Stomach smooth muscle (tissue), 2 donors: ENCODE measurements around the gene SOX18.

ENCODE experiments used
- H3K27ac ChIP-seq: one replicate; pipeline ENCODE4 v1.7.0; 2013; ENCODE audit warnings: mild to moderate bottlenecking, low read length, inconsistent platforms
- H3K27me3 ChIP-seq, 2 donors: one replicate each; pipeline ENCODE4 v1.7.0; 2013; ENCODE audit warnings: low read length in 2 of 2; ENCODE audit not compliant: insufficient read depth in 2 of 2, control insufficient read depth in 1 of 2
- H3K36me3 ChIP-seq, 2 donors: one replicate each; pipeline ENCODE4 v1.7.0; 2013; ENCODE audit warnings: low read length in 2 of 2; ENCODE audit not compliant: control insufficient read depth in 2 of 2, insufficient read depth in 2 of 2
- H3K4me1 ChIP-seq: one replicate; pipeline ENCODE4 v1.7.0; 2013; ENCODE audit warnings: low read length; ENCODE audit not compliant: control insufficient read depth, insufficient read depth
- H3K4me3 ChIP-seq, 2 donors: one replicate each; pipeline ENCODE4 v1.7.0; 2013; ENCODE audit warnings: low read length in 2 of 2
- H3K9ac ChIP-seq, 2 donors: one replicate each; pipeline ENCODE4 v1.7.0; 2013; ENCODE audit warnings: low read length in 2 of 2, mild to moderate bottlenecking in 1 of 2
- H3K9me3 ChIP-seq, 2 donors: one replicate each; pipeline ENCODE4 v1.7.0; 2013; ENCODE audit warnings: low read length in 2 of 2; ENCODE audit not compliant: control insufficient read depth in 2 of 2
- donor health status: healthy.
- donor health status: Pancreatic carcinoma.

Gene SOX18

GRCh38 chr20:64041040-64041780 lies 8.2 kb downstream of the SOX18 start:
- peaks cover 49 to 79% of the 10 kb centered on the region in 2 donors for H3K27me3 ChIP-seq
- H3K4me3 ChIP-seq, result no peak overlapping the region
- H3K9me3 ChIP-seq, result no peaks in the 10 kb centered on the region
- H3K36me3 ChIP-seq, result no peaks in the 10 kb centered on the region
- peaks cover 35% of the 10 kb centered on the region for H3K4me1 ChIP-seq
- no peak overlapping the region for H3K27ac ChIP-seq
- no peak overlapping the region for H3K9ac ChIP-seq

- Histone ChIP-seq H3K9ac (no peak overlapping the region), H3K27ac (no peak overlapping the region), H3K27me3 (peaks cover 42 to 71% of the 10 kb centered on the region in 2 donors), H3K9me3 (no peaks in the 10 kb centered on the region), H3K4me3 (no peak overlapping the region), H3K4me1 (peaks cover 35% of the 10 kb centered on the region), H3K36me3 (no peaks in the 10 kb centered on the region)
These were observed 9.0 kb downstream of the SOX18 start for GRCh38 chr20:64040231-64041039.

GRCh38 chr20:64039293-64040160 lies 9.9 kb downstream of the SOX18 start:
- Histone ChIP-seq H3K27ac (peak overlapping the region; percentile 6), H3K4me1 (peaks cover 35% of the 10 kb centered on the region), H3K4me3 (peak overlapping the region; percentile 25 to 65), H3K9ac (no peak overlapping the region), H3K9me3 (no peaks in the 10 kb centered on the region), H3K36me3 (peaks cover 0 to 2% of the 10 kb centered on the region in 2 donors), H3K27me3 (peaks cover 37 to 62% of the 10 kb centered on the region in 2 donors)

DNA sequence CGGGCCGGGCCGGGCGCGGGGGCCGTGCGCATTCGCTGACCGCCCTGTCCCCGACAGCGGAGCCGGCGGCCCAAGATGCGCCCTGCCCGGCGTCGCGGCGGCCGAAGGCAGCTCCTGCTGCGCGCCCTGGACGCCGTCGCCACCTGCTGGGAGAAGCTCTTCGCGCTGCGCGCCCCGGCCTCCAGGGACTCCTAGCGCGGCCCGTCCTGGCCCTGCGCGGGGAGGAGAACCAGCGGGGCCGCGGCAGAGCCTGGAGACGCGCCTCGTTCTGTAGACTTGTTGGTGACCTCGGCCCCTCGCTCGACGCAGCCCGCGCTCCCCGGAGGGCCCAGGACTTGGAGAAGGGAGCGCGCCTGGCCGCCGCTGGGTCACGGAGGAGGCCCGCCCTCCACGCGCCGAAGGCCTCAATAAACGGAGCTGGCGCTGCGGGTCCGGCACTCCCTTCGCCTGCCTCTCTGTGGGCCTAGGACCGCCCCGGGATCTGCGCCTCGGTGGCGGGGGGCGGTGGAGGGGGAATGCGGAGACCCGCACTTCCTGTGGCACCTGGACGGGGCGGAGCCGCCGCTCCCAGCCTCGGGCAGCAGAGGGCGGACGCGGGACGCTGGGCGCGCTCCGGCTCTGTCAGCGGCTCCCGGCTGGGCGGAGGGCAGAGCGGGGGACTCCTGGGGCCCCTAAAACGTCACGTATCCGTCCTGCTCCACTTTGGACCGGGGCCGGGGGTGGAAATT lies 10.7 kb downstream of the SOX18 start:
- peaks cover 35% of the 10 kb centered on the region for H3K4me1 ChIP-seq
- peaks cover 37 to 60% of the 10 kb centered on the region in 2 donors for H3K27me3 ChIP-seq
- H3K36me3 ChIP-seq, result peaks cover 7 to 9% of the 10 kb centered on the region in 2 donors
- no peak overlapping the region for H3K9ac ChIP-seq
- no peak overlapping the region for H3K27ac ChIP-seq
- H3K9me3 ChIP-seq, result no peaks in the 10 kb centered on the region
- peak overlapping the region; percentile 25 to 65 for H3K4me3 ChIP-seq

- H3K27ac ChIP-seq, result no peak overlapping the region
- no peaks in the 10 kb centered on the region for H3K9me3 ChIP-seq
- H3K4me3 ChIP-seq, result peak overlapping the region in 1 of 2 donors; percentile 65
- H3K36me3 ChIP-seq, result peaks cover 7 to 11% of the 10 kb centered on the region in 2 donors
- H3K4me1 ChIP-seq, result peaks cover 35% of the 10 kb centered on the region
- peaks cover 37 to 58% of the 10 kb centered on the region in 2 donors for H3K27me3 ChIP-seq
- no peak overlapping the region for H3K9ac ChIP-seq
These were observed 11.2 kb downstream of the SOX18 start for GRCh38 chr20:64038224-64038564.

DNA sequence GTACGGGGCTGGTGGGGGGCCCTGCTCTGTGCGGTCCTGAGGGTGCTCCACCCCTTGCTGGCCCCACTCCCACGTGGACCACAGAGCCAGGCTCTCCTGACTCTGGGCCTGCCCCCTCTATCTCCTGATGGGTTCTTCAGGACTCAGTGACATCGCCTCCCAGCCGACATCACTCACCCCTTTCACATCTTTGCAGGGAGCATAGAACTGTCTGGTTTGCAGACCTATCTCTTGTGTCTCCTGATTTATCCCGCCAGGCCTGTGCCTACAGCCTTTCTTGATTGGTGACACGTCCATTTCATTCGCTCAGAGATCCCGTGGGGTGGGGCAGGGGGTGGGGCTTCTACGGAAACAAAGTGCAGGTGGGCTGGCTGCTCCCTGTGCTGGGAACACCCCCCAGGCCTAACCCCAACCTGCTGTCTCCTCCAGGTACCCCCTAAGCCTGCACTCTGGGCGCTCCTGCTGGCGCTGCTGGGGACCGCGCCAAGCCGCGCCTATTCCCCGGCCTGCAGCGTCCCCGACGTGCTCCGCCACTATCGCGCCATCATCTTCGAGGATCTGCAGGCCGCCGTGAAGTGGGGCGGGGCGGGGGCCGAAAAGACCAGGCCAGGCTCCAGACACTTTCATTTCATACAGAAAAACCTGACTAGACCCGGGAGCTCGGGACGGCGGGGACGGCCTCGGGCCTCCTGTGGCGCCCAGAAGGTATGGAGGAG lies 11.8 kb downstream of the SOX18 start:
- Histone ChIP-seq H3K27ac (no peak overlapping the region), H3K36me3 (peaks cover 10 to 17% of the 10 kb centered on the region in 2 donors), H3K9me3 (no peaks in the 10 kb centered on the region), H3K4me1 (peaks cover 35% of the 10 kb centered on the region), H3K27me3 (peaks cover 37 to 58% of the 10 kb centered on the region in 2 donors), H3K4me3 (no peak overlapping the region), H3K9ac (no peak overlapping the region)

GRCh38 chr20:64037199-64037497 lies 12.3 kb downstream of the SOX18 start:
- no peak overlapping the region for H3K4me3 ChIP-seq
- no peaks in the 10 kb centered on the region for H3K9me3 ChIP-seq
- H3K9ac ChIP-seq, result no peak overlapping the region
- peaks cover 34 to 55% of the 10 kb centered on the region in 2 donors for H3K27me3 ChIP-seq
- no peak overlapping the region for H3K27ac ChIP-seq
- peaks cover 31% of the 10 kb centered on the region for H3K4me1 ChIP-seq
- peaks cover 16 to 20% of the 10 kb centered on the region in 2 donors for H3K36me3 ChIP-seq

DNA sequence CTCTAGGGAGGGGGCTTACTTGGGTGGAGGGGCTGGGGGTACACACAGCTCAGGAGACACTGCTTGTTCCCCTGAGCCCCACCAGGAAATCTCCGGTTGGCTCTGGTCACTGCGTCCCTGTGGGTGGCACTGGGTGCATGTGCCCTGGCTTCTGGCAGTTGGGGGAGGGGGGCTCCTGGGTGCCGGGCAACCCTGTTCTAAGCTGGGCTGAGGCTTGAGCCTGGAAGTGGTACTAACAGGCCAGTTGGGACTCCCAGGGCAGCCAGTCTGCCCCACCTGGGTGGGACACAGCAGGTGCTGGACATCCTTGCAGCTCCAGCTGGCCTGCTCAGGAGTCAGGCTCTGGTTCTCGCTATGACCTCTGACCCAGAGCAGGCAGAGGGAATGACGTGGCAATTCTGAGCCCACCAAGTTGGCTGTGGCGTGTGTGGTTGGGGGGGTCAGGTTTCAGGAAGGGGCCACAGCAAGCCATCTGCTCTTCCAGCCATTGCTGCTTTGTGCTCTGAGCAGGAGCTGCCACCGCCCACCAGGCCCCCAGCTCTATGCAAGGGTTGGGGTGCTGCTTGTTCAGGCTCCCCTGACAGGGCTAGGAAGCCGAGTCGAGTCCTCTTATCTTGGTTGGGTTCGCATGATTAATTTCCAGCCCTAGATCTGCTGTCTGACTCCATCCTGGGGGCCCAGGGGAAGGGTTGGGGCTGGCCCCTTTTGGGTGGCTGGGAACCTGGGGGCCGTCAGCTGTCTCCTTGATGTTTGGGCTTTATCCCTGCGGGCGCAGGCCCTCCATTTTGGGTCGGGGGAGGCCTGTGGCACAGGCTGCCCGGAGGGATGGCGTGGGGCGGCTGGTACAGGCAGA lies 12.9 kb downstream of the SOX18 start:
- Histone ChIP-seq H3K36me3 (peaks cover 21 to 26% of the 10 kb centered on the region in 2 donors), H3K4me1 (peaks cover 26% of the 10 kb centered on the region), H3K27me3 (peaks cover 31 to 49% of the 10 kb centered on the region in 2 donors)

GRCh38 chr20:64035933-64036345 lies 13.5 kb downstream of the SOX18 start, which contains the start of gene C20orf204:
Gene C20orf204, plus strand, starts transcription at chr20:64036182. Its CDS starts 142 bp downstream, at chr20:64036324.
- H3K27me3 ChIP-seq, result peaks cover 25 to 43% of the 10 kb centered on the region in 2 donors
- H3K4me1 ChIP-seq, result peaks cover 25% of the 10 kb centered on the region
- no peak within 1 kb of the TSS for H3K4me3 ChIP-seq
- H3K27ac ChIP-seq, result no peak within 1 kb of the TSS
- H3K9me3 ChIP-seq, result no peaks in the 10 kb centered on the region
- peaks cover 23 to 26% of the 10 kb centered on the region in 2 donors for H3K36me3 ChIP-seq
- no peak within 1 kb of the TSS for H3K9ac ChIP-seq

More for the DNA sequence above, 12.9 kb downstream of the SOX18 start:
- H3K9ac ChIP-seq, result no peak overlapping the region
- H3K9me3 ChIP-seq, result no peaks in the 10 kb centered on the region
- no peak overlapping the region for H3K27ac ChIP-seq
- H3K4me3 ChIP-seq, result no peak overlapping the region
